ENCODE measurements around the gene HPGDS.
"Not testable (repeated sequence)": the region's sequence is repeated elsewhere in the genome, so short reads cannot be mapped to it uniquely, and the experiment has no call there.

Gene HPGDS

DNA sequence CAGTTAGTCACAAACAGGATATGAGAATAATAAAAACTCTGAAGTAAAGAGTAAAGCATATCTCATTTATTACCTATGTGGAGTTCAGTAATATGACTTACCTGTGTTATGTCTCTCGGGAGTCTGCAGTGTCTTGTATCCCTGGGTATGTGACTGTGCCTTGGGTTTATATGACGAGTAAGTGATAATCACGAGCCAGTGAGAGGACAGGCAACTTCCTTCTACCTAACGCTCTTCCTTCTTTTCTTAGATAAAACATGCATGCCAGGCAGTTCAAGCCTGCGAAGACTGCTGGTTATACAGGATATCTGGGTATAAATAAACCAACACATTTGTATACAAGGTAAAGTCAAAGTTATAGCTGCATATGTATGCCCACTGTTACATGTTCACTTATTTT is at the start of gene HPGDS:
HPGDS (minus strand) TSS at position 143 of the 400 bp plus-strand sequence. CDS start 8,207 bp downstream, outside the sequence.
- no peak for DNase-seq

DNA sequence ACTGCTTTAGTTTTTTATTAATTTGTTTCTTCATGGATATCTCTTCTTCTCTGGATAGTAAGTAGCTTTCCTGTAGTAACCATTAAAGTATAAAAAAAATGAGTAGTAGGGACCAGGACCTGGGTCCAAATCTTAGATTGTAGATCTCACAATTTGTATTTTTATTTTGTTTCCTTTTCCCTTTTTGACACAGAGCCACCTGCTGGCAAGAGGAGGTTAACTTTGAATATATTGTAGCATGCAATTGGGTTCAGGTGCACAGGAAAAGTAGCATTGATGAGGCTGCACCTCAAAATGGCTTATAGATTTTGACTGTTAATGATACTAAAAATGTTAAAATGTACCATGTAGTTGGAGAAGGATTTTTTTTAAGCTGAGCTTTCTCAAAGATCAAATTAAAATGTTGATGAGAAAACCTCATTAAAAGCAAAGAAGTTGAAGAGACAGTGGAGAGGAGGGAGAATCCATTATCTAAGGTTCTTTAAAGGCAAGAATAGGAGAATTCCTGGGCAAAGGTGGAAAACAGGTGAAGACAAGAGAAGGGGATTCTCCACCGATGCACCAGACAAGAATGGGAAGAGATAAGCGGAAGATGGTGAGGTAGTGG is 48.3 kb upstream of the HPGDS start:
- DNase-seq, result no peak

DNA sequence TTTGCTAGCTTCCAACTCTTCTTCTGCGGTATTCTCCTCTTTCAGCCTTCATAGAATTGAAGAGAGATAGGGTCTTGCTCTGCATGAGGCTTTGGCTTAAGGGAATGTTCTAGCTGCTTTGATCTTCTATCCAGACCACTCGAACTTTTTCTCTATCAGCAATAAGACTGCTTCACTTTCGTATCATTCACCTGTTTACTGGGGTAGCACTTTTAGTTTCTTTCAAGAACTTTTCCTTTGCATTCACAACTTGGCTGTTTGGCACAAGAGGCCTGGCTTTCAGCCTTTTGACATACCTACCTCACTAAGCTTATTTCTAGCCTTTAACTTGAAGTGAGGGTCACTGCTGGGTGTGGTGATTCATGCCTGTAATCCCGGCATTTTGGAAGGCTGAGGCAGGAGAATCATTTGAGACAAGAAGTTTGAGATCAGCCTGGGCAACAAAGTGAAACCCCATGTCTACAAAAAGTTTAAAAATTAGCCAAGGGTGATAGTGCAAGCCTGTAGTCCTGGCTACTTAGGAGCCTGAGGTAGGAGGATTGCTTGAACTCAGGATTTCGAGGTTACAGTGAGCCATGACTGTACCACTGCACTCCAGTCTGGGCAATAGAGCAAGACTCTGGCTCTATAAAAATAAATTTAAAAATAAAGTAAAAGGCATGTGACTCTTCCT is 47.1 kb upstream of the HPGDS start:
- DNase-seq, result no peak

DNA sequence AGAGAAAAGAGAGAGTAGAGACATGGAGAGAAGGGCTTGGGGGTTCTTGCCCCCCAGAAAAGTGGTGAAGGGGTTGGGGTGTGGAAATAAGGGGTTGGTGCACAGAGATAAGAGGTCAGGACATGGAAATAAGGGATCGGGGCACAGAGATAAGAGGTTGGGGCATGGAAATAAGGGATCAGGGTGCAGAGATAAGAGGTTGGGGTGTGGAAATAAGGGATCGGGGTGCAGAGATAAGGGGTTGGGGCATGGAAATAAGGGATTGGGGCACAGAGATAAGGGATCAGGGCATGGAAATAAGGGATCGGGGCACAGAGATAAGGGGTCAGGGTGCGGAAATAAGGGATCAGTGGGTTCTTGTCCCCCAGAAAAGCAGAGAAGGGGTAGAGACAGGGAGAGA is 45.3 kb upstream of the HPGDS start:
- DNase-seq, result not testable (repeated sequence)

DNA sequence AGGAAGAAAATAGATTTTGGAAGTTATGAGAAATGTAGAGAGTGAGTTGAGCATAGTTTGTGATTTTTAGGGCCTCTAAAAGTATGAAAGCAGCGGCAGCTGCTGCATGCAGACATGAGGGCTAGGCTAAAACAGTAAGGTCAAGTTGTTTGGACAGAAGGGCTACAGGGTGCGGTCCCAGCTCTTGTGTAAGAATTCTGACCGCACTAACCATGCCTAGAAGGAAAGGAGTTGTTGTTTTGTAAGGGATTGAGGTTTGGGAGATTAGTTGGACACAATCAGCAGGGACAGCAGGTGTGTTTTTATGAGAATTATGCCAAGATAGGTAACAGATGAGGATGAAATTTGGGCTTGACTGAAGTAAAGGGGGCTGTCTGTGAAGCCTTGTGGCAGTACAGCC is 42.8 kb upstream of the HPGDS start:
- not testable (repeated sequence) for DNase-seq

DNA sequence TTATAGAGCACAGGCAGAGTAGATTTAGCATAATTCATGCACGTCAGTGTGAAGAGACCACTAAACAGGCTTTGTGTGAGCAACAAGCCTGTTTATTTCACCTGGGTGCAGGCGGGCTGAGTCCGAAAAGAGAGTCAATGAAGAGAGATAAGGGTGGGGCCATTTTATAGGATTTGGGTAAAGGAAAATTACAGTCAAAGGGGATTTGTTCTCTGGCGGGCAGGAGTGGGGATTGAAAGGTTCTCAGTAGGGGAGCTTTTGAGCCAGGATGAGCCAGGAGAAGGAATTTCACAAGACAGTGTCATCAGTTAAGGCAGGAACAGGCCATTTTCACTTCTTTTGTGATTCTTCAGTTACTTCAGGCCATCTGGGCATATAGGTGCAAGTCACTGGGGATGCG is 40.3 kb upstream of the HPGDS start:
- DNase-seq, result not testable (repeated sequence)

DNA sequence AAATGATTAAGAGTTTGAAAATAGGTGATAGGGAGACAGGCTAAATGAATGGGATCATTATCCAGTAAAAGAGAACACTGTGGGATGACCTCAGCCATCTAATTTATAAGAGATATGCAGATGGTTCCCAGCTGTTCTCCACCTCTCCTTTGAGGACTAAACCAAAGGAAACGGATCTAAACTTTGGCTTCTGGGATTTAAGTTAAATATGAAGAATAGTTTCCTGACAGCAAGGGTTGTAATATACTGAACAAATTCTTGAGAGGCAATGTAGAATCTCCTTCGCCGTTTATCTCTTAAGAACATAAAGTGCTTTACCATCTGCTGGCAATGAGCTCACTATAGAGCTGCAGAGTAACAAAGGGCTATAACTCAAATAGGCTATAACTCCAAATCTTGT is 35.4 kb upstream of the HPGDS start:
- no peak for DNase-seq

DNA sequence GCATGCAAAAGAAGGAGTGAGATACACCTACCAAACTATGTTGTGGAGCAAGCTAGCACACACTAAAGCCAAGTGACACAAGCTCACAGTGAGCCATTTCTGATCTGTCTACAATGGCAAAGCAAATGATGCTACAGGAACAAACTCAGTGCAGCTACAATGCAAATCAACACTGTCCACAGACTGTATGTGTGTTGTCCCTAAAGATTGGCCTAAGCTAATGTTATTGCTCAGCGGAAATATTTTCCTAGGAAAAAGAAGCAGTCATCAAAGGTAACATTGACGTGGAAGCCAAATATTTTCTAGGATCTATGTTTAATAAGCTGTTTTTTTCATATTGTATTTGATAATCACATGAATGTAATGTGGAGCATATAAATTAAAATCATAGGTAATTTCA is 34.7 kb upstream of the HPGDS start:
- DNase-seq, result no peak

DNA sequence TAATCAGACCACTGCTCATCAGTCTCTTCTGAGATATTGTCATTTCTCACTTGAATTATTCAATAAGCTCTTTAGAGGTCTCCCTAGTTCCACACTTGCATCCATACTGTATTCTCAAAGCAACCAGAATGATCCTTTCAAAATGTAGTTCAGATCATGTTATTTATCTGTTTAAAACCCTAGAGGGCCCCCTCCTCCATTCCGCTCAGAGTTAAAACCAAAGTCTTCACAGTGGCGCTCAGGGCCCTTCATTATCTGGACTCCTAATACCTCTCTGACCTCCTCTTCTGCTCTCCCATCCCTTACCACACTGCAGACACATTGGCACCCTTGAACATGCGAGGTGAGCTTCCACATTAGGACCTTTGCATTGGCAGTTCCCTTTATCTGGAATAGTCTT is 32.7 kb upstream of the HPGDS start:
- no peak for DNase-seq

DNA sequence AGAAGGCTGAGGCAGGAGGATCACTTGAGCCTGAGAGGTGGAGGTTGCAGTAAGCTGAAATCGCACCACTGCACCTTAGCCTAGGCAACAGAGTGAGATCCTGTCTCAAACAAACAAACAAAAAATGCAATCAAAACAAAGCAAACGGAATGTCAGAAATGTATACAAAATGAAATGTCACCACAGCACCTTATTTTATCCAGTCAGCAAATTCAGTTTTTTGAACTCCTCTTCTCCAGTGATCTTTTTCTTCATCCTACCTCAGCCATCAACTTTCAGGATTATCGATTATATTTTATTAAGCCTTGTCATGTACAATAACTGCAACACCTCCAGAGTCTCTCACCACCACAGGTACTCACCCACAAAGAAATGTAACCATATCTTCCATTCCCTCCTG is 31.1 kb upstream of the HPGDS start:
- DNase-seq, result no peak

DNA sequence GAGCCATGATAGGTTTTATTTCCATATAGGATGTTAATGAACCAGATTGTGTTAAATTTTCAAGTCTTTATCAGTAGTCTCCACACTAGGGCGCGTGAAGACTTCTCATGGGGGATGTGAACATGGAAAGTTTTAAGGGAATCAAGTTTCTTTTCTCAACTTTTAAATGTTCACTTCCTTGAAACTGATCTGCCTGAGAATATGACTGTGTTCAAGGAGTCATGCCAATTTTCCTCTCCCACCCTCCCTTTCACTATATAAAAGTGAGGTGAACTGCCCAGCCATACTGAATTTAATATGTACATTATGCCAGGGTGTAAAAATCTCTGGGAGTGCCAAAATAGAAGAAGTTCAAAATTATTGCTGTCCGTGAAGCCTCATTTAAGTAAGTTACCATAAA is 30.4 kb upstream of the HPGDS start:
- no peak for DNase-seq

DNA sequence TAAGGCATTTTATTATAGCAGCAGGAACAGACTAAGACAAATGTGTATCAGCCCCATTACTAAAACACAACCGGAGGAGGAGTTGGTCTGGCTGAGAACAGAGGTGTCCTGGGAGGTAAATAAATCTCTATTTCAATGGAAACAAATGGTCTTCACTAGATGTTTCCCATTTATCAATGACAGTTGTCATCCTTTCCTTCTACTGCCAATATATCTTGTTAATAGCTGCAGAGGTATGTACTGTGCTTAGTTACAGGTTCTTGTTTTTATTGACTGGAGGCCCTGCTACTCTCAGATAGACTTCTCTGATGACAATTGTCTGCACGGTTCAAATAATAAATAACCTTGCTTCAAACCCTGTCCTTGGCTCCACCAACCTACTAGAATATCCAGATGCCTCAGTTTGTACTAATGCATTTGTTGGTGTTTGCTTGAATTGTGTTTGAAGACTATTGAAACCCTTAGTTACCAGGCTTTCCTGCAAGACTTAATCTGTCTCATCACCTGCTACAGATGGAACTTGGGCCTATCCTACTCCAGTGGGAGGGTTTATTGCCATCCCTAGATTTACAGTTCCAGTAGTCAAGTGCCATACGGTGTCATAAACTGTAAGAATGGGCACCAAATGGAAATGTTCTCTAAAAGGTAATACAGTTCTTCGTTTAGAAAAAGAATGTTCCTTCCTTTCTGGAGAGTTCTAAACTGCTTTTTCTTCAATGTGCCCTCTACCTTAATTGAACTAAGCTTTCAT is 29.8 kb upstream of the HPGDS start:
- DNase-seq, result no peak

DNA sequence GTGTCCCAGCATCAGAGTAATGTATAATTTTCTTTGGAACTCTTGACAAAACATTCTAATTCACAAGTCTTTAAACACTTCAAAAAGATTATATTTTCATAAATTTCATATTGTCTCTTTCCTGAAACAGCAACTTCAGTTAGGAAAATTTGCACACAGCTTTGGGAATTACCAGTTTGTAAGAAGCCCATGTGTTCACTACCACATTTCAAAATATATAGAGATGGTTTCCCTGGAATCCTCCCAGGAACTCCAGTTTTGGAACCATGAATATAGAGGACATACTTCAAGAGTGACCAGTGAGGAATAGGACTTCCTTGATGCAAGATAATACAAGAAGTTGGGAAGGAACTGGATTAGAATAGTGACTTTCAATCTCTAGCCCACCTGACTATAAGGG is 28.7 kb upstream of the HPGDS start:
- no peak for DNase-seq

DNA sequence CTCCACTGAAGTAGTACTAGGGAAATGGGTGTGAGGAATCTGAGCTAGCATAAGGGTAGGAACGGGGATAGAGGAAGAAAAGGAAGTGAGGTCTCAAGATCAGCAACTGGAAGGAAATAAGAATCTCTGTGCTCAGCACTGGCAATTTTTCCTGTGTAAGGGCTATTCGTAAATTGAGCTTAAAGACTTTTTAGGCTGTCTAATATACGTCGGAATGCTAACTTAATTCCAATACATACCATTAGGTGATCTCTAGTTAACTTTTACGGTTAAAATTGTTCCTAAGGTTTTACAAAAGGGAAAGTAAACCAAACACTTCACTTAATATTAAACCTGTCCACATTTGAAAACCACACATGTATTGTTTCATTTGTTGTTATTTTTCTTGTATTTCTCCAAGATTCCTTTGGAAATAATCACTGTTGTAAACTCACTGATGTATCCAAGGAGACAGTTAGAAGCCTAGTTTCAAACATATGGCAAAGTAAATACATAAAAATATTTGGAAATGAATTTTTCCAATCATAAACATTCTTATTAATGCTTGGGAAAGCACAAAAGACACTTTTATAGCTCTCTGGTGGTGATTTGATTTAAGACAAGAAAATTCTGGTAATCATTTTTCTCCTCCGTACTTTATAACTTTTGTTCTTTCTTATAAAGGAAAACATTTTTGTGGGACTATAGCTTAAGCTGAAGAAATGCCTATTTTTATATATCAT is 28.1 kb upstream of the HPGDS start:
- DNase-seq, result no peak

DNA sequence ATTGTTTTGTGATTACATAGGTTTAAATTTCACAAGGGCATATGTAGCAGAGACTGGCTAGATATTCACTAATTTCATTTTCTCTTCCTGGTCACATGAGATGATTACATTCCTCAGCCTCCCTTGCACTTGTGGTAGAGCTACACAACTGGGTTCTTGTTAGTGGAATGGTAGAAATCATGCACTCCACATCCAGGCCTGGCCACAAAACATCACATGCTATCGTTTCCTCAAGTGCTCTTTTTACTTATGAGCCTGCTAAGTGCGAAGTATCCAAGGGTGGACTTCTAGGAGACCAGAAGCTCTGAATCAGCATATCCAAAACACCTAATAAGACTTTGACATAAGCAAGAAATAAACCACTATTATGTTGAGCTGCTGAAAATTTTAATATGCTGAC is 26.4 kb upstream of the HPGDS start:
- DNase-seq, result no peak

DNA sequence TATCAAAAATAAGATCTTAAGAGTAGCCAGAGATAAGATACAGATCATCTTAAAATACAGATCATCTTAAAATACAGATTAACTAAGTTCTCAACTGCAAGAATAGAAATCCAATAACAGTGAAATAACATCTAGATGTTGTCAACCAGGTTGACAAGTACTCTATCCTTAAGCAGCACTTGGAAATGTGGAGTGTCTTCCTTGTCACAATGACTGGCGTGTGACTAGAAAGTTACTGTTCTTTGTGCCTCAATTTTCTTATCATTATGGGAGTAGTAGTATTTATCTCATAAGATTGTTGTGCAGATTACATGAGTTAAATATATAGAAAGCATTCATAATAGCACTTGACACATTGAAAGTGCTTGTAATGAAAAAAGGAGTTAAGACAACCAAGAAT is 25.8 kb upstream of the HPGDS start:
- DNase-seq, result no peak

DNA sequence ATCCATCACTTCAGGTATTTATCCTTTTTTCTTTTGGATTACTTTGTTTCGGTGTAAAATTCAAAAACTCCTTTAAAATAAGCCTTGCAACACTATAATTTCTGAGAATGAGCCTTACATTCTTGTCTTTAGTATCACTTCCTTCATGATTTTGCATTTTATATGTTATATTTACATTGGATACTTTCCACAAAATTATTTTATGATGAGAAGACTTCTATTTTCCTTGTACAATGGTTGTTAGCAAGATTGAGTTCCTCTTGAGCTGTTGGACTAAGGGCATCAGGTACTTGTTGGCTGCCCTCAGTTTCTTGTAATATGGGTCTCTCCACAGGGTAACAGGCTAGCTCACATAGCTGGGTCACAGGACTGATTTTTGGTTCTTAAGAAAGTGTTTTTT is 22.7 kb upstream of the HPGDS start:
- DNase-seq, result no peak

DNA sequence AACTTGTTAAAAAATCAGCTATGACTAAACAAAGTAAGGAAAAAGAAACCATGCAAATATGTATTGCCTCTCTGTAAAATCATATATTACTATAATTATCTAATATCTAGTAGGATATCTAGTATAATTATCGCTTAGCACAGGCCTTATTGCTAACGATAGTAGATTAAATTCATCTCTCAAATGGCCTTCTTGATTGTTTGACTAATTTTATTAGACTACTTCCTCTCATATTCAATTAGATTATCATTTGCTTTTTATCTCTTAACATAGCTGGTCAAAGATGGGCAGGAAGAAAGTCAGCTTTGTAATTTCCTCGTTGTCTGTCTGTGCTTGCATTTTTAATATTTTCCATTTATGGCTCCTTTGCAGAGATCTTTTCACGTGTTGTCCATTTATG is 21.9 kb upstream of the HPGDS start:
- no peak for DNase-seq

DNA sequence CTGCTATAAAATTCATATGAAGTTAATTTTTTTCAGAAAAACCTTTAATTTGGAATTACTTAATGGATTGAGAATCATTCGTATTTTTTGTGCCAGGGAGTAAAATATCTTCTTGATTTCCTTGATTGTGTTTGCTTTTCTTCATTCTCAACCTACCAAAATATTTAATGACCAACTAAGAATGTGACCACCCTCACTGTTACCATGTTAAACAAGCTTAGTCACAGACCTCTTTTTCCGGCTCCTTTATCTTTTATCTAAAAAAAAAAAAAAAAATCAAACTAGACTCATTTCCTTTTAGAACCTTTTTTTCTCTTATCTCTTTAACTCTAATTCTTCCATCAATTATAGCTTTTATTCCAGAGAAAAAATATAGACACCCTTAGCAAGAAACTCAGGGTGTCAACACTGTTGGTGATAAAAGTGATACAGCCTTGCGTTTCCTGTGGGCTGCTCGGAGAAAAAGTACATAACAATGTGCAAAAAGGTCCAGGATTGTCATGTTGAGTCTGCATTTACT is 20.6 kb upstream of the HPGDS start:
- no peak for DNase-seq

DNA sequence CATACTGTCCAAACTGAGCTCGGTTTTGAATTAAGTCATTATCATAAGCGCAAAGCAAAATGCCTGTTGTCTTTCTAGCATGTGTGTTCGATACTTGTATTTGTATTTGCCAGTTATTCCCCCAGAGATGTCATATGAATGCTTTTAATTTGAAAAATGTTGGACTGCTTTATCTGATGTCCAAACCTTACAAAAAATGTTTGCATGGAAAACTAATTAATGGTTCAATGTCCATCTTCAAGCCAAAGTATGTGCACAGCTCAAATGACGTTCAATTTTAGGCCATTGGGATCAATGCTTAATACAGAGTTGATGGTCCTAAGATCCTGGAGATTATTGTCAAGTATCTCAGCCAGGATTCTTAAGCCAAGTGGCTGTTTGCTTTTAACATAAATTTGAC is 17.2 kb upstream of the HPGDS start:
- DNase-seq, result no peak

DNA sequence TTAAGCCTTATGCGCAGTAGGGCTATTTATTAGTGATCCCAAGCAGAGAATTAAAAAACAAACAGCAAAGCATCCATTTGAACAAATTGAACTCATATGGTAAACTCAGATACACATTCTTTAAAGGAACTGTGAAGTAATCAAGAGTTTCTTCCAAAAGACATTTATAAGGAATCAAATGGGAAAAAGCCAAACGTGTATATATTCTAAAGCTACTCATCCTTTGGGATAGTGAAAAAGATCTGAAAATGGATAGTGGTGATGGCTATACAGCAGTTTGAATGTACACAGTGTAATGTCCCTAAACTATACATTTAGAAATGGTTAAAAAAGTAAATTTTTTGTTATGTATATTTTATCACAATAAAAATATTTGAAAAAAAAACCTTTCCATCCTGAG is 16.6 kb upstream of the HPGDS start:
- DNase-seq, result no peak

DNA sequence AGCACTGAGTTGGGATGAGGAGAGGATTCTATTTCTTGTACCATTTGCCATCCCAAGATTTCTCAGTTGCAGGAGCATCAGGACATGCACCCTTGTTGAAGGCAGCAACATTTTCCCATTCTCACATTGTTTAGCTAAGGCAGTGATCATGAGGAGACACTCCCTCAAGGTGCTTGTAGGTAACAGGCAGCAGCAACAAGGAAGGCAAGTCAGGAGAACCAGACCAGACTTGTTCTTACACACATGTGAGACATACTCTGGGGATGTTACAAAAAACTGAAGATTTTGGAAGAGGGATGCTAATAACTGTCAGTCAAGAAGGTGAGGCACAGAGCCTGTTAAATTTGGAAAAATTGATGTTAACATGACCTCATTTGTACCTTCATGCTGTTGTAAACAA is 15.5 kb upstream of the HPGDS start:
- DNase-seq, result no peak

DNA sequence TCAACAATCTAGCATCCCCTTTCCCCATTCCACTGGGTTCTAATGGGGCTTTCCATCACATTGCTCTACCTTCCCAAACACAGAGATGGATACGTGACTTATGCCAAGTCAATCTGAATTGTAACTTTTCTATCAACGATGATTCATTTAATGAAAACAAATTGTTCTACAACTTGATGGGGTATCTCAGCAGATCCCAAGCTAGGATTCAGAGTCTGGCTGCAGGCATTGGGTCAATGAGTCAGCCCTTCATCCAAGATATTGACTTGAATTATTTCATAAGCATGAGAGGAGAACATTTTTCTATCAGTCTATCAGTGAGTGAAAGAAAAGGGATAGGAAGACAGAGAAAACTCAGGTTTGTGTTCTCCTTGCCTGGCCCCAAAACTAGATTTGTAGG is 15.0 kb upstream of the HPGDS start:
- DNase-seq, result no peak

DNA sequence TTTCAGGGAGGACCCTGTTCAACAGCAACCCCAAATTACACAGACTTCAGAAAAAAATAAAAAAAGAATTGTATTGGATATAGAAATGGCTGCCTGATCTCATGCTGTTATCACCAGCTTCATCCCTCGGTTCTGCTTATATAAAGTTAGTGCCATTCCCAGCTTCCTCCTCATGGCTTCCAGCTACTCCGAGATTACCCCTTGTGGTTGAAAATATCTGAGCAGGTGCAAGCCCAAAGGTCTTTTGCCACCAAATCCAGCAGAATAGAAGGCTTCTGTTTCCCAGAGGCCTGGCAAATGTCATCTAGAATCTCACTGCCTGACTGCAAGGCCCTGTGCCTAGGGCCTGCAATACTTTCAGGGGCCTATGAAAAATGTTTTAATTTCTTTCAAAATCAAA is 13.8 kb upstream of the HPGDS start:
- DNase-seq, result no peak

Data from NCI-H1092 (cell line).